ENCODE measurements around the gene TAF1B.

The TAF1B gene

DNA sequence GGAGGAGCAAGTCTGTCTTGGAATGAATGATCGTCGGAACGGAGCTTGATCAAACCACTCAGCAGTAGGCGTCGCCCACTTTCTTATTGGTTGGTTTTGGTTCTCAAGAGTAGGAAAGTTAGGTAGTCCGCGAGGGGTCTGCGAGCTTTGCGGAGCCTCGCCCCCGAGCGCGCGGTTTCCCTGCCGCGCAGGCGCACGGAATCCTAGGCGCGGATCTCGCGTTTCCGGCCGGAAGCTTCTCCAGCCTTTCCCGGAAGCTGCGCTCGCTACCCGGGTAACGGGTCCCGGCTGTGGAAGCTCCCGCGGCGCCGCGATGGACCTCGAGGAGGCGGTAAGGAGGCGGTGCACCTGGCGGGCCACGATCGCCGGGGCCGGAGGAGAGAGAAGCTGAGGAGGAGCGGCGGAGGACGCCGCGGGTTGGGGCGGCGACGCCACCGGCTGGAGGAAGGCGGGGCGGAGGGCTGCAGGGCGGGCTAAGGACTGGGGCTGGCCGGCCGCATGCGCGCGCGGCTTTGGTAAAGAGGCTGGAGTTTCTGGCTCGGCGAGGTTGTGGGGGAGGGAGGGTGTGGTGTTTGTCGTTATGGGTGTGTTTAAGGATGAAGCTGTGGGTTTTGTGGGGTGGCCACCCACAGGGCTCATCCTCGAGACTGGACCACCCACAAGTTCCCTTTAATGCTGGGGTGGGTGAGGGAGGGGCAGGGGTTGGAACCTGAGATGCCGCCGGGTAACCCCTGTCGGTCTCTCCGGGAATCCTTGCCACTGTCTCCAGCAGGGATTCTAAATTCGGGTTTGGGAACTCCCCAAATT, at the start of gene TAF1B:
TAF1B (plus strand) TSS at position 246 of the 807 bp plus-strand sequence; CDS start at position 314, 68 bp downstream.
- peak; percentile 58 for DNase-seq (ENCODE audit: low read depth)

DNA sequence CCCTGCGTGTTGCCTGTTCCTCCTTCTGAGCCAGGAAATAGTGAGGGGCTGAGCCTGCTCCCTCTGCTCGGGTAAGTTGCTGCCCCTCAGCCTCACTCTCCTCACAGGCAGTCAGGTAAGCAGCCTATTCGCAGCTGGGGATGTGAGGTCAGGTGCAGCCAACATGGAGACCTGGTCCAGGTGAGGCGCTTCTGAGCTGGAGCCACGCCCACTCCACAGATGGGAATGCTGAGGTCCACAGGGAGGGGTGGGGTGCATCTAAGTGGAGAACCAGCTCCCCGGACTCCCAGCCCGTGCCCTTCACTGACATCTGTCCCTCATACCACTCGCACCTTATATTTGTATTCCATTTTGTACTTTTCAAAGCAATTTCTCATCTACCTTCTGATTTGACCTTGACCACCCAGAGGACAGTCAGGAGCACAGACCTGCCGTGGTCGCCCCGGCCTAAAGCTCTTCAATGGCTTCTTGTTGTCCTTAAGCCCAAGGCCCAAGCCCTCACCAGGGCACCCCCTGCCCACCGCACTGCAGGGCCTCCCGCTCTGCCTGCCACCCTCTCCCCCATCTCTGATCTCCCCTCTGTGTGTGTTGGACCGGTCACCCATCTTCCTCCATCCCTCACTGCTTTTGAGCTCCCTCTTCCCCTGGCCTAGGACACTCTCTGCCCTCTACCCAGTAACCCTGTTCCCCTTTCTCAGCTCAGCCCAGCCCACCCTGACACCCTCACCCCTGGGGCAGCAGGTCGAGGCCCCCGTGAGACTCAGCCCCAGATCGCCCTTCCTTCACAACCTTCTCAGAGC, 49.2 kb upstream of the TAF1B start:
- DNase-seq (ENCODE audit: low read depth), result no peak

DNA sequence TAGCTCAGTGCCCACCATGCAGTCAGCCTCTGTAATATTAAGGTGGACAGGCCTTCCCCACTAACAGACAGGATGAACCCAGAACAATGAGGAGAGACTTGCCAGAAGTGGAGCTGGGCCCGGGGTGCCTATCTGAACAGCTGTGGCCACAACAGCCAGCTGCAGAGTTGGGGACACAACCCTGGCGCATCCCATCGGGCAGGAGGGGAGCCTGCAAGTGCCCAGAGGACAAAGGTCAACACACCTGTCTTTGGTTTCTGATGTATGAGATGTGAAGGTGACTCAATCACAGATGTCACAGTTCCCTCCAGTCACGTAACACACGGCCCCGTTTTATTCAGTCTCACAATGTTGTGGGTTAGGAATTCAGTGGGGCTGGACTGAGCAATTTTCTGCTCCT, 48.2 kb upstream of the TAF1B start:
- no peak for DNase-seq (ENCODE audit: low read depth)

DNA sequence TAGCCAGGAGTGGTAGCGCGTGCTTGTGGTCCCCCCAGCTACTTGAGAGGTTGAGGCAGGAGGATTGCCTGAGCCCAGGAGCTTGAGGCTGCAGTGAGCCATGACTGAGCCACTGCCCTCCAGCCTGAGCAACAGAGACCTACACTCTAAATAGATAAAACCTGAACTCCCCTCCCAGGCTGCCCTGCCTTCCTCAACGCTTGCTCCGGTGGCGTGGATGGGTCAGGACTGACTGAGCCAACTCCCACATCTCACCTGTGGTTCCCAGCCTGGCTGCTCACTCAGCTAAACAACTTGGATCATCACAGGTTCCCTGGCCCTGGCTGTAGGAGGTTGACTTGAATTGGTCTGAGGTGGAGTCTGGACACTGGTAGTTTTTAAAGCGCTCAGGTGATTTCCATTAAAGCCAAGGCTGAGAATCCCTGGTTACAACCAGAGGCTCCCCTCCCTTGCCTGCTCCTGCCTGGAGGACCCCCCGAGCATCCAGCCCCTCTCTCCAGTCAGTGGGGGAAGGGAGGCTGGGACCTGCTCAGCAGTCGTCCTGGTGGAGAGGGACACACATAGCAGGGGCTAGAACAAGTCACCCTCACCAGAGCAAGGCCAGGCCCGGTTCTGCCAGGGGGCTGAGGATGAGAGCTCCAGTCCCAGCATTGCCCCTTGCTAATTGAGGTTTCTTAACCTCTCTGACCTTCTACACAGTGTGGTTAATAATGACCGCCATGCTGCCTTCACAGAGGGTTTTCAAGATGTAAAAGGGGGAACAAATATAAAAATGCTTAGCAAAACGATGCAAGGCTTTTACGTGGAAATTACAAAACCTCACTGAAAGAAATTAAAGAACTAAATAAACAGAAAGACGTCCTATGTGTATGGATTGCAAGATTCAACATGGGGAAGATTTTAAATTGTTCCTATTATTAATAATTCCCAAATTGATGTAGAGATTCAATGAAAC, 46.9 kb upstream of the TAF1B start:
- DNase-seq (ENCODE audit: low read depth), result no peak

DNA sequence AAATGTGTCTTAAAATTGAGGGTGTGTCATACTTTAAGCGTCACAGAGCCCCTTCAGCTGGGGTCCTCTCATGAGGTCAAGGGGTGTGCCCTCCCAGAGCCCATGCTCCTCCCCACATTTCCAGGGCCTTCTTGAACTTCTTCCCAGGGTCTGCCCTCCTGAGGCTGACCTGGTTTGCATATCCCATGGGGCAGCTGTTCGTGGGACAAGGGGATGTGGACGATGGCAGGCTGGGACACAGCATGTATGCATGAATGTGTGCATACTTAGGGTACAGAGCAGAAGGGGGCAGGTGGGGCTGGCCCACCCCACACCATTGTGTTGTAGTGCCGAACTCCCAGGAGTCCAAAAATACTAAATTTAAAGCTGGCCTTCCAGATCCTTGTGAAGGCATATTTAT, 46.2 kb upstream of the TAF1B start:
- DNase-seq (ENCODE audit: low read depth), result no peak

DNA sequence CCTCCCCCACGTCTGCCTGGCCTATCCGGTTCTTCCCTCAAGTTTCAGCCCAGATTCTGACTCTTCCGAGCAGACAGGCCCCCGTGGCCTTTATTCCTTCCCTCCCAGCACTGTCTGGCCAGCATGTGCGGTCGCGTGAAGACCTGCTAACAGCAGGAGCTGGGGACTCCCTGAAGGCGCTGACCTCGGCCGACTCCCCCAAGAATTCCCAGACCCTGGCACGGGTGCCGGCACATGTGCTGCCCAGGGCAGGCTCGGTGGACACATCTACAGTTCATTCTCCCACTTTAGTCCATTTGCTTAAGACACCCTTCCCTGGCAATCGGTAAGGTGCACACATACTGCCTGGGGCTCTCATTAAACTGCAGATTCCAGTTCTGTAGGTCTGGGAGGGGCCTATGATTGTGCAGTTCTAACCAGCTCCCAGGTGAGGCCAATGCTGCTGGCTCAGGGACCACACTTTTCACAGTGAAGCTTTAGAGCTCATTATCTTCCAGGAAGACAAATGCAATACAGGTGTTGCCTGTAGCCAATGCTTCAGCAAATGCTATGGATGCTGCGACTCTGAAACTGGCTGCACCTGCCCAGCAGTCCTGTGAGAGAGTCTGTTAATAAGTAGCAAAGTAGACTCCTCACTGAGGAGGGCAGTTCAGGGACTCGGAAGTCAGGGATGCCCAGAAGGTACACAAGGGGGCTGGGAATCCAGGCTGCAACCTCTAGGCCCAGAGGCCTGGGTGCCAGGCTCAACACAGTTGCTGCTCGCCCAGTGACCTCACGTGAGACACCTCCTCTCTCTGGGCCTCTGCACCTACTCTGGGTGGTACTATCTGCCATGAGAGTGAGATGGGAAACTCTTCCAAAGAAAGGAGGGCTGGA, 45.4 kb upstream of the TAF1B start:
- no peak for DNase-seq (ENCODE audit: low read depth)

DNA sequence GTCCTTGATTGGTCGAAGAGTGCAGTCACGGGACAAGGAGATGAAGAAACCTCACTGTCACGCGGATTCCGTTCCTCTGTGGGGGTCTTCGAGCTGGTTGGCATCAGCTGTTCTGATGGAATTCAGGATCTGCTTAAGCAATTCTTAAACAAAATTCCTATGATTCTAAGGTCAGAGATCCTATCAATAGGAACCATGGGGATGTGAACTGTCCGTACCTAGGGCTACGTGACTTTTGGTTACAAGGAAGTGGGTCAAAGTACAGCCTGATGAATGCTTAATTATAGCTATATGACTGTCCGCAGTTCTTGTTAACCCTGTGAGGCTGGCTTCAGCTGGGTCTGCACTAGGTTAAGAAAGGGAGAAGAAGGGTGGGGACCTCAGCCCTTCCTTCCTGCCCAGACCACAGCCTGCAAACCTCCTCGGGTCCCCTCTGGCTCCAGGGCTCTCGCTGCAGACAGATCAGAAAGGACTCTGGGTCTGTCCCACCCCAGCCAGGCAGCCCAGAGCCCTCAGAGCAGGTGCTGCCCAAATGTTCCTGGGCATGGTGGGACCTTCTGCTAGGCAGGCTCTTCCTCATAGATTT, 44.2 kb upstream of the TAF1B start:
- no peak for DNase-seq (ENCODE audit: low read depth)

DNA sequence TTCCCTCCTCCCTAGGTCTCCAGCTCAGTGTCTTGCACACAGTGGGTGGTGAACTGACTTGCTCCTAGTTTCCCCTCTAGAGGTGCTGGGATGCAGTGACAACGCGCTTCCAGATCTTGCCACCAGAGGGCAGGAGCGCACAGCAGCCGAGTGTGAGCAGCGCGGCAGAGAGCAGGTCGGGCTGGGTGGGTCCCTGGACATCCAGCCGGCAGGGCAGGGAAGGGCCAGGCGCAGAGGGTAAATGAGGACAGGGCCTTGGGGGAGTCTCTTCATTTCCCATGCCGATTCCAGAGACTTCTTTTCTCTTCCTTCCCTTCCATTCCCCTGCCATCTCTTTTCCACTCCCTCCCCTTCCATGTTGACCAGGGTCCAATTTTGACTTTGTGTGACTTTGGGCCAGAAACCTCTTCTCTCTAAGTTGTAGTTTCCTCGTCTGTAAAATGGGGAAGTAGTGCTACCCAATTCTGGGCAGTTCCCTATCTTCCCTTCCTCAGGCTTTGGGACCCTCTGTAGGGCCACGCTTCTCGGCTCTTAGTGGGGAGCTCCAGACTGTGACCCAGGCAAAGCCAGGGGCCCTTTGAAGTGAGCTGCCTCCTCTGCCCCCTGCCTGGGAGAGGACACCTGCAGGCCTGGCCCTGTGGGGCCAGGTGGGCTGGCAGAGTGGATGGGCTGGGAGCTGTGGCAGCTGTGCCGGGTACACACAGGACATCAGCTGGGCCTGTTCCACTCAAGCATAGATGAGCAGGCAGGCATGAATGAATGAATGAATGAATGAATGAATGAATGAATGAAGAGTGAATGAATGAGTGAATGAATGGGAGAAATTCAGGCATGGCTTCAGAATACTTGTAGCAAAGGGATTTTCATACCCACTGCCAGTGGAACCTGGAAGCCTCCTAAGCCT, 43.3 kb upstream of the TAF1B start:
- DNase-seq (ENCODE audit: low read depth), result no peak

DNA sequence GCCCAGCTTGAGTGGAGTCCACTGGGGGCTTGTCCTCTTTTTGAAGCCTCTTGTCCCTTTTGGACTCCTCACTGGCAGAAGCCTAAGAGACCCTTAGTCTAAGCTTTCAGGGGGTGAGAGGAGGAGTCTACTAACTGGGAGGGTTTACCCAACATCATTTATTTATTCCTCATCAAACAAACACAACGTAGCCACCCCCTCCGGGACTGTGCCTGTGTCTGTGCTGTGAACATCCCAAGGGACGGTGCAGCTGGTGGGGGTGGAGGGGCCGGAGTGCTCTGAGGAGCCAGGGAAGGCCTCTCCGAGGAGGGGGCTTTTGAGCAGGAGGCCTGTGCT, 42.7 kb upstream of the TAF1B start:
- no peak for DNase-seq (ENCODE audit: low read depth)

DNA sequence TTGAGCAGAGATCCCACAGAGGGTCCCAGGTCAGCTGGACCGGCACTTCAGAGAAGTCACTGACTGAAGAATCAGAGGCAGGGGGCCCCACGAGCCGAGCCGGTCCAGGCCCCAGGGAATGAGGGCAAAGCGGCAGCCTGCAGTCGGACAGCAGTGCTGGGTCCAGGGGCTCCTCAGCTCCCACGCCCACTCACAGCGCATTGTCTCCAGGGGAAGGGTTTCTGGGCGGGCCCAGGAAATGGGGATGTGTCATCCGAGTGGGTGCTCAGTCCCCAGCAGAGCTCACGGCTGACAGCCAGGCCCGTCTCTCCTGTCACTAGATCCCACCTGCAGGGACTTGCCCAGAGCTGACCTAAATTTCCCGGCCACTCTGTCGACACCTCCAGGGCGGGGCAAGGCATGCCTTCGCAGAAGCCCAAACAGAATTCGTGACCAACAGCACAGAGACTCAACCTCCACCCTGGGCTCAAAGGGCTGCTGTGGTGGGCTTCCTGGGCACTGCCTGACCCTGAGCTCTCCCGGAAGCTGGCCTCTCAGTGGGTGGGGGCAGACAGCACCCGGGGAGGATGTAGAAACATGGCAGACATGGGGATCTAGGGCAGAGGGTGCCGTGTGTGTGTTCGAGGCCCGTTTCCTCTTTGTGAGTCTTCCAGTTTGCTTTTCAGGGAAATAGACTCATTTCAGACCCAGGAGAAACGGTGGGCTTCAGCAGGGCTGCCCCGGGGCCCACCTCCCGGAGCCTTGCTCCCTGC, 42.1 kb upstream of the TAF1B start:
- DNase-seq (ENCODE audit: low read depth), result no peak

DNA sequence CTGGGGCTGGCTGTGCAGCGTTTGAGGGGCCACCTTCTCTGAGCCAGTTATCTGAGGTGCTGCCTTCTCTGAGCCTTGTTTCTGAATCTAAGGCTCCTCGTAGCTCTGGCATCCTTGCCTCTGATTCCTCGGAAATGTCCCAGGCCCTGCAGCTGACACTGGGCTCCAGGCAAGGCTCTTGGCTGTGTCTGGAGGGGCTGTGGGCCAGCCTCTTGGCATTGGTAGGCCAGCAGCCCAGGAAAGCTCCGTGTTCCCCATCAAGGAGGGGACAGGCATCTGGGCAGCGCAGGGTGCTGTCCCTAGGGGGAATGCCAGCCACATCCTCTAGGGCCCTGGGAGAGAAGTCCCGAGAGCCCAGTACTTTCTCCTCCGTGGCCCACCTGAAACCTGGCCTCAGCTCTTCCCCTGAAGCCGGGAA, 40.7 kb upstream of the TAF1B start:
- no peak for DNase-seq (ENCODE audit: low read depth)

DNA sequence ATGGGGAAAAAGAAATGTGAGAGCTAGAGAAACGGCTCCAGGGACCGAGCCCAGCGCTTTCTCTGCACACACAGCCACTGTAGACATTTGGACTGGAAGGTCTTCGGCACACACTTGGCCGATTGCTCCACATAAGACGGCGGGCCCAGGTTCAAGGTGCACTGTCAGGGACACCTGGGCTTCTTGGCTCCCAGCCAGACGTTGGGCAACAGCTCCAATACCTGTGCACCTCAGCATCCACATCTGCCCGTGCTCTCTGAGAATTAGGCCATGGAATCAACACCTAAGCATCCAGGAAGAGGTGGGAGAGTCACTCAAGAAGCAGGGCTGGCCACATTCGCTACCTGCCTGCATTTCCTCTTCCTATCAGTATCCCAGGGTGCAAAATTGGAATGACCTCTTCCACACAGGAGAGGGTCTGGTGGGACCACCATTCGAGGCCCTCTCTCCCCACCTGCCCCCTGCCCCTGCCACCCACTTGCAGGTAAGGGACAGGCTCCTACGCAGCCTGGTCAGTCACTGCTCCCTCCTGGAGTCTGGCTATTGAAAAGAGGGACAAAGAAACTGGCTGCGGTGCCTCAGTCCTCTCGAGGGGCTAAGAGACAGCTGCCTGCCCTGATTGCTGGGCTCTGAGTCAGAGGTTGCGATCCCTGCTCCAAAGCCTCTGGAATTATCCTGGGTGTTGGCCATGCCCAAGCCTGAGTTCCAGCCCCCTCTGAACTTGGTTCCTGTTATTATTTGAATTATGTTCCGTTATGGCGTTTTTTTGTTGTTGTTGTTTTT, 40.1 kb upstream of the TAF1B start:
- DNase-seq (ENCODE audit: low read depth), result no peak

DNA sequence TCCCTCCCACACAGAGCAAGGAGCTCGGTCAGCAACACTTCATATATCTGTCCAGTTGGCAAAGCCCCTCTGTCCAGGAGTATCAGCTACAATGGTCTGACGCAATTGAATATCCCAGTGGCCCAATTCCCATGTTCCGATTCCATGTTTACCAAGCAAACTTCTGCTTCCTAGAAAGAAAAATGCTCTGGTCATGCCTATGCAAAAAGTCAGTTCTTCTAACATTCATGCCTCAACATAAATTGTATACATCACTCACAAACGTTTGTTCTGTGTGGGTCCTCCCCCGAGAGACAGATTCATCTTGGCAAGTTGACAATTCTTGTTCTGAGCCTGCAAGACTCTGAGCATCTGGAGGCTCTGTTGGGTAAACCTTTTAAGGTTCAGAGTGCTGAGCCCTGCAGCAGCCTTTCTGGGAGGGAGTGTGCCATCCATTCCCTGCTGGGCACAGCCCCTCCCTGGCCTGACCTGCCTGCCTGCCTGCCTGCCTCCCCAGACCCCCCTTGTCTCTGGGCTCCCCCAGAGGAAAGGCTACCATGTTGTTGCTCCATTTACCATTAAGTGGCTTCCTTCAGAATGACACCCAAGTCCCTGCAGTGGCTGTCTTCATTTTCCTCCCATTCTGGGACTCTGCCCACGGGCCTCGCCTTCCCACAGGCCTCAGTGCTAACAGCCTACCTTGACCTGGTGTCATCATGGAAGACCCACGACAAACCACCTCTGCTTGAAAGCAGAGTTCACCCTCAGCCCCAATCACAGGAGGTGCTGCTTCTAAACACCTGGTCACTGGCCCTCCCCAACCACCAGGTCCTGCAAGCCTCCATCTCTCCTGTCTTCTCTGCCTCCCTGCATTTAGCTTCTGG, 37.6 kb upstream of the TAF1B start:
- DNase-seq (ENCODE audit: low read depth), result no peak

DNA sequence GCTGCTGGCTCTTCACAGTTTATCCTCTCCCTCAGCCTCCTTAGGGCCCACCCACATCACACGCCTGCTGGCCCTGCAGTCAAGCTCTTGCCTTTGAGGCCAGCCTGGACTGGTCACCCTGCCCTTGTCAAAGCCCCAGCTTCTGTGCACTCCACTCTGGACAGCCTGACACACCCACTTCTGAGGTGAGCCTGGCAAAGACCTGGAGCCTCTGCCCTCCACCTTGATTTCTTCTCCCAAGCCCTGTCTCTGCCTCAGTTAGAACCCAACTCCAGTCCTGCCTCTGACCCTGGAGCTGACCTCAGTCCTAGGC, 37.0 kb upstream of the TAF1B start:
- DNase-seq (ENCODE audit: low read depth), result no peak

DNA sequence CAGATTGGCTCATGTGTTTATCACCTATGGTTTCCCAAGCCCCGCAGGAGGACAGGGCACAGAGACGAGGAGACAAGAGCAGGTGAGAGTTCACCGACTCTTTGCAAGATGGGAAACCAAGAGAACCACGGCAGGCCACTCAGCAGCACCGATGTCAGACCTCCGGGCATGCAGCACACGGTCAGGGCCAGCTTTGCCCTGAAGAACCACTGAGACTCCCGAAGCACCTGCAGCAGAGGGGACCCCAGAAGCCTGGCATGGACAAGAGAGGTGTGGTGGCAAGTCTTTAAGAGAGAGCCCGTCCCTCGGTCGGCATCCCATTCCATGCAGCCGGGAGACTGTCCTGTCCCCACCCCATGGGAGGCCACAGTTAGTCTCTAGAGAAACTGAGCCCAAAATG, 36.6 kb upstream of the TAF1B start:
- DNase-seq (ENCODE audit: low read depth), result no peak

DNA sequence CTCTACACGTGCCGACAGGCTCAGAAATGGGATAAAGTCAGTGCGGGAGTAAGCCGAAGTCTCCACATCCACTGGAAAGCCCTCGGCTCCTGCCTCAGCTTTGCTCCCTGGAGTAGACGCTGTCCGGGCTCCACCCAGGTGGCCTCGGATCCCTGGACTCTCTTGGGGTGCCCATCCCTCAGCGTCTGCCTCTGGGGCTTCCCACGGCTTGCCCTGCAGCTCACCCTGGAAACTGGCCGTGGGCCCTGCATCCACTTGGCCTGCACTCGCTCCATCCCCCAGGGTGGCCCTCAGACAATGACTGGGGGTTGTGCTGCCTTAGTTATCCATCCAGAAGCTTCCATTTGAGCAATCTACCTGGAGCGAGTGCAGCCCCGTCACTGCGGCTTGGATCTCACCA, 36.2 kb upstream of the TAF1B start:
- DNase-seq (ENCODE audit: low read depth), result no peak

DNA sequence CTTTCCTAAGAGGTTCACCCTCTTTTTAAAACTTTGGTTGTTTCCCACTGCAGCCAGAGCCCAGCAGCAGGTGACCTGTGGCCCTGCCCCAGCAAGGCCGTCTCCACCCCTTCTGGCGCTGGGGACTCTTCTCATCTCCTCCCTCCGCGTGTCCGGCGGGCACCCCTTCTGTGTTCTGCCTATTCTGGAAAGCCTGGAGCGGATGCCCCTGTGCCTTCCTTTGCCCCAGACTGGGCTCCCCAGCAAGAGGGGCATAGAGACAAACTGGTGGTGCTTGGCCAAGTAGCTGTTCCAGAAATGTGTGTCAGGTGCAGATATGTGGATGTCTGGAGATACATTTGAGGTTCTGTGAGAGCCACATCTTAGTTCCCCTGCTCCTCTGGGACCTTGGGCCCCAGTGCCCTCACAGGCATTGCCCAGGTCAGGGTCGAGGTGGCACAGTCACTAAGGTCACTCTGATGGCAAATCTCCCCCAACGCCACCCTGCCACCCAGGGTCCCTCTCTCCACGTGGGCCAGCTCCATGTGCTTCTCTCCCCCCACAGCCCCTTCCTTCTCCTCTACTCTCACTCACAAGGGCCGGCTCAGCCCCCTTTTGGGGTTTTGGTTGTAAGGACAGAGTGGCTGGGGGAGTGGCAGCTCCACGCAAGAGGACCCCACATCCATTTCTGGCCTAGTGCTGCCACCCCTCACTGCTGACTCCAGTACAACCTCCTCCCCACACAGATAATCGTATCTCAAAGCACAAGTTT, 35.5 kb upstream of the TAF1B start:
- DNase-seq (ENCODE audit: low read depth), result no peak
